Sigmoid colon (tissue), 4 donors: ENCODE results near the gene GRIK4.

Source experiments
- POLR2AphosphoS5 ChIP-seq, 4 donors: sonication (generic); formaldehyde crosslinking; IDR thresholded peaks; one replicate each; pipeline ENCODE4 v1.6.1; 2017; ENCODE audit warnings: antibody characterized with exemption in 4 of 4
- TF ChIP-seq, protein P1 (sequence below), 4 experiments: fragments of 450-650 bp in 3 of 4; fragments of 200-600 bp in 1 of 4; IDR thresholded peaks; one replicate each; pipeline ENCODE4 v1.5.1; 2016 to 2019; ENCODE audit warnings: antibody characterized with exemption in 4 of 4, mild to moderate bottlenecking in 3 of 4, moderate library complexity in 2 of 4

GRCh38 chr11:120998581-120998980, 487.0 kb downstream of the GRIK4 start:
- TF ChIP-seq, protein P1, sequence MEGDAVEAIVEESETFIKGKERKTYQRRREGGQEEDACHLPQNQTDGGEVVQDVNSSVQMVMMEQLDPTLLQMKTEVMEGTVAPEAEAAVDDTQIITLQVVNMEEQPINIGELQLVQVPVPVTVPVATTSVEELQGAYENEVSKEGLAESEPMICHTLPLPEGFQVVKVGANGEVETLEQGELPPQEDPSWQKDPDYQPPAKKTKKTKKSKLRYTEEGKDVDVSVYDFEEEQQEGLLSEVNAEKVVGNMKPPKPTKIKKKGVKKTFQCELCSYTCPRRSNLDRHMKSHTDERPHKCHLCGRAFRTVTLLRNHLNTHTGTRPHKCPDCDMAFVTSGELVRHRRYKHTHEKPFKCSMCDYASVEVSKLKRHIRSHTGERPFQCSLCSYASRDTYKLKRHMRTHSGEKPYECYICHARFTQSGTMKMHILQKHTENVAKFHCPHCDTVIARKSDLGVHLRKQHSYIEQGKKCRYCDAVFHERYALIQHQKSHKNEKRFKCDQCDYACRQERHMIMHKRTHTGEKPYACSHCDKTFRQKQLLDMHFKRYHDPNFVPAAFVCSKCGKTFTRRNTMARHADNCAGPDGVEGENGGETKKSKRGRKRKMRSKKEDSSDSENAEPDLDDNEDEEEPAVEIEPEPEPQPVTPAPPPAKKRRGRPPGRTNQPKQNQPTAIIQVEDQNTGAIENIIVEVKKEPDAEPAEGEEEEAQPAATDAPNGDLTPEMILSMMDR (IDR thresholded peaks at IDR 0.05) = no peak
- no peak for TF ChIP-seq POLR2AphosphoS5 (IDR thresholded peaks at IDR 0.05)
